ENCODE results near the gene NPAS3.

Gene NPAS3

DNA sequence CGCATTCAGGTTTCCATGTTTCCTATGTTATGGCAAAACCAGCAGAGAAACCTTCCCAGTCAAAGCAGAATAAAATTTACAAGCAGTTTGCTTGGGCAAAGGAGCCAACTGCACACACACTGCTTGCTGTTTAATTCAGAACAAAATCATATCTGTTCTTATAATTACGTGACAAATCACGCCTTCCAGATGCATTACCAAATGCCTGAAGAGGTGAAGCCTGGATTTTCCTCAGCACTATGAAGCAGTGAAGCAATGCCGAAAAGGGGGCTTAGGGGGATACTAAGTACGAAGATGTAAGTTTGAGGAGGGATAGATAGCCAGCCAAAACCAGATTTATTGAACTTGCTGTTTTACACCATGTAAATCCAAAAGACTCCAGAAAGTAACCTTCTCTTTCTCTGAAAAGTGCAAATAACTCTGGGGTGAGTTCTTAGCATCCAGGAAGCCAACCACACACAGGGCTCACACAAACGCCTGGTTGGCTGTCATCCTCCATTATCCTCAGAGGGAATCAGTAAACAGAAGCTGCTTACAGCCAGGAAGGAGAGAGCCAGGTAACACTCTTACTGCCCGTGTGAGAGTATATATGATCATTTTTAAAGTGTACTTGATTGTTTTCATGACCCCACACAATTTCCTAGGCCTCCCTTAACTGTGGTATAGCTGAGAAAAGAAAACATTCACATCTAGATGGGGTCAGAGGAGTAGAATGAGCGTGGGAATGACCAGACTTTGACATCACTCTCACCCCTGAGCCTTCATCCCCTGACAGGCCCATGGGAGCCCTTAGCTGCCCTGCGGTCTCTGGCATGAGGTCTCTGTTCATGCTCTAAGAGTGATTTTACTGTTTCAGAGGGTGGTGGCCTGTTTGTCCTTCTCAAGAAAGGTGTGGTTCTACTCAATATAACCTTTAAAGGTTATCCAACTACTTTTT, 569.7 kb downstream of the NPAS3 start:
- no peak overlapping the region; the same call in 1 of the 2 replicates for H3K27ac ChIP-seq
- TF ChIP-seq, protein P1, sequence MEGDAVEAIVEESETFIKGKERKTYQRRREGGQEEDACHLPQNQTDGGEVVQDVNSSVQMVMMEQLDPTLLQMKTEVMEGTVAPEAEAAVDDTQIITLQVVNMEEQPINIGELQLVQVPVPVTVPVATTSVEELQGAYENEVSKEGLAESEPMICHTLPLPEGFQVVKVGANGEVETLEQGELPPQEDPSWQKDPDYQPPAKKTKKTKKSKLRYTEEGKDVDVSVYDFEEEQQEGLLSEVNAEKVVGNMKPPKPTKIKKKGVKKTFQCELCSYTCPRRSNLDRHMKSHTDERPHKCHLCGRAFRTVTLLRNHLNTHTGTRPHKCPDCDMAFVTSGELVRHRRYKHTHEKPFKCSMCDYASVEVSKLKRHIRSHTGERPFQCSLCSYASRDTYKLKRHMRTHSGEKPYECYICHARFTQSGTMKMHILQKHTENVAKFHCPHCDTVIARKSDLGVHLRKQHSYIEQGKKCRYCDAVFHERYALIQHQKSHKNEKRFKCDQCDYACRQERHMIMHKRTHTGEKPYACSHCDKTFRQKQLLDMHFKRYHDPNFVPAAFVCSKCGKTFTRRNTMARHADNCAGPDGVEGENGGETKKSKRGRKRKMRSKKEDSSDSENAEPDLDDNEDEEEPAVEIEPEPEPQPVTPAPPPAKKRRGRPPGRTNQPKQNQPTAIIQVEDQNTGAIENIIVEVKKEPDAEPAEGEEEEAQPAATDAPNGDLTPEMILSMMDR (conservative IDR thresholded peaks at IDR 0.05), result no peak

DNA sequence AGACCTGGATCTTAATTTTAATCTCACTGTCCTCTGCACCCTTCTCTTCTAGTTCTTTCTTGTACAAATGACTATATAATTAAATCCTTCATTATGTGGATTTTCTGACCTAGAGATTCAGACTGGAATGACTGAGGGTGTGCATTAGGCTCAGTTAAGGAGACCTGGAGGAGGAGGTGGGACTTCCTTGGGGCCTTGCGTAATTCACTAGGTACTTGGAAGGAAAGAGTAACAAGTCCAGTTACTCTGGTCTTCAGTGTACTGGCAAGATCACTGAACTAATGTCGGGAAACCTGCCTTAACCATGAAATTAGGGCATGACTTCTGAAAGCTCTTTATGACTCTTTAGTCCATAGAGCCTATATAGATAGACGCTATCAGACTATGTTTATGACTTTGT, 570.8 kb downstream of the NPAS3 start:
- TF ChIP-seq, protein P1 (conservative IDR thresholded peaks at IDR 0.05), result no peak
- no peak overlapping the region for H3K27ac ChIP-seq

DNA sequence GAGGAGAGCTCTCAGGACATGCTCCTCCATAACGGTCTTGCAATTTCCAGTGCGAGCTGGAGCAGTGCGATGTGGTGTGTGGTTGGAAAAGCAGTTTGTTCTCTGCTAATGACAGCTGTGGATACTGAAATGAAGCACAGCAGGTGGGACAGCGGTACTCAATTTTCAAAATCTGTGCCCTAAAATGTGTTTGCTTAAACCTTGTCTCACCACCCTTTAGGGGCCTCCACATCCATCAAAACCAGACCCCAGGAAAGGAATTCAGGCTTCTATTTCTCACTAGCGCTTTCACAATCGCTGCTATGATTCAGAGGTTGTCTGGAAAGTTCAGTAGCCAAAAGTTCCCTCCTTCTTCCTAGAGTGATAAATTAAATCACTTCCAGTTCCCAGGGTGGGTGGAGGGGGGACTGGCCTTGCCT, 571.4 kb downstream of the NPAS3 start:
- TF ChIP-seq, protein P1 (conservative IDR thresholded peaks at IDR 0.05), result no peak
- H3K27ac ChIP-seq, result no peak overlapping the region

DNA sequence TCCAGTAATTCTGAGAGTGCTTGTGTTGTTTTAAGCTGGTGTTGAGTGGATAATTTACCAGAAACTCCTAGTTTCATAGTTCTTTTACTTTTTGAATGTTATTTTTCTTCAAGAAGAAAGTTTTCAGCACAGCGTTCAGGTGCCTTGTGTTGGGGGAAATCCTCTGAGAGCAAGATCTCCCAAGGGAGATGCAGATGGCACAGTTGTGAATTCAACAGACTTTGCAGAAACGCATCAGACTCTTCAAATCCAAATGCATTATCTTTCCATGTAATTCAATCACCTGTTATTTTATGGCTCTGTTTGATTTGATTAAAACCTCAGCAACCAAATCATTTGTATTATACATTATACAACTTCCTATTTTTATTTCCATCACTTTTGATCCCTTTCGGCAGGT, 572.3 kb downstream of the NPAS3 start:
- no peak overlapping the region for H3K27ac ChIP-seq
- TF ChIP-seq, protein P1 (conservative IDR thresholded peaks at IDR 0.05), result no peak

DNA sequence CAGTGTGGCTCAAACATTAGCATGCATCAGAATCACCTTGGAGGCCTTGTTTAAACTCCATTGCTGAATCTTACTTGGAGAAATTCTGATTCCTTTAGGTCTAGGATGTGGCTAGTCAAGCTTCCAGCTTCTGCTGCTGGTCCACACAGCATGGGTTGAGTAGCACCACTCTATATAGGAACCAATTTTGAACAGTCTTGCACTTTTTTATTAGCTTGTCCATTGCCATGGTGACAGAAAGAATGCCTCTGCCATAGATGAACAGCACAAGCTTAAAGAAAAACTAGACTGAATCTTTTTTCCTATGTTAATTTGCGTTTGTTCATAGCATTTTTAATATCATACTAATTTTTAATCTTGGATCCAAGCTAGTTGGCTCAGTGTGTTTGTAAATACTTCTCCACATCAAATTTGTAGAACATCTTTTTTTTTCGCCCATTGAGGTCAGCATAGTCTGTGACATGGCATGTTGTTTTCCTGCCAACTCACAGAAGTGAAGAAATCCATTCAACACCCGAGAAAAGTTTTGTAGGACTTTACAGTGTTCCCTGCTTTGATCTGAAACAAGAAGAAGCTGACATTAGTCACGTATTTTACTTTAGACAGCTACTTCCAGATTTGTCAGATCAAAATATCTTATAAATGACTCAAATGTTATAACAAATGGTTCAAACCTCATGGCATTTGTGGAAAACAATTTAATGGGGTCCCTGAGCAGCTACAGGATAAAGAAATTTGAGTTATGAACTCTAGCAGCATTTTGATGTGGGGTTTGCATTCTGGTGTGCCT, 573.4 kb downstream of the NPAS3 start:
- H3K27ac ChIP-seq, result no peak overlapping the region
- TF ChIP-seq, protein P1 (conservative IDR thresholded peaks at IDR 0.05), result no peak

DNA sequence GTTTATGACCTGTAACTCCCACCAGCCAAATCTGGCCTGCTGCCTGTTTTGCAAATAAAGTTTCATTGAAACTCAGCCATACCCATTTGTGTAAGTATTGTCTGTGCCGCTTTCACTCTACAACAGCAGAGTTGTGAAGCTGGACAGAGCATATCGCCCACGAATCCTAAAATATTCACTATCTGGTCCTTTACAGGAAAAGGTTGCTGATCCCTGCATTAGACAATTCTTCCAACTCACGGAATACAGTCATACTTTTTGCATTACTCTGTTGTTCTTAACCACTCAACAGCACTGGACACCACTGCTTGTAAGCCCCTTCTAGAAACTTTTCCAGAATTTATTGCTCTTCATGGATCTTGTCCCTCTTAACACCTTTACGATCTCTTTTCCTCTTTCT, 576.8 kb downstream of the NPAS3 start:
- TF ChIP-seq, protein P1 (conservative IDR thresholded peaks at IDR 0.05), result no peak
- H3K27ac ChIP-seq, result no peak overlapping the region

DNA sequence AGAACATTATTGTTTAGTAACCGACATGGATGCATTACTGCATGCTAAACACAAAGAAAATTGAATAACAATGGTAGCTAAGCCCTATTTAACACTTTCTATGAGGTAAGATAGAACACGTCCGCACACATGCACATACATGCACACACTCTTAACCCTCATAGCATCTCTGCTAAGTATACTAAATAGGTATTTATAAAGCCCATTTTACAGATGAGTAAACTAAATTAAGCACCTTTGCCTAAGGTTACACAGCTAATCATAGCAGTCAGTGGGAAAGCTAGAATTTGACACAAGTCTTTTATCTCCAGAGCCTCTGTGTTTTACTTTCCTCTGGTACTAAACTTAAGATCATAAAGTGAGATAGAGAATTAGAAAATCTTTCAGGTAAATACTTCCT, 577.2 kb downstream of the NPAS3 start:
- TF ChIP-seq, protein P1 (conservative IDR thresholded peaks at IDR 0.05), result no peak
- H3K27ac ChIP-seq, result no peak overlapping the region

Measured in VCaP (cell line).